ENCODE results near the gene CTNNA1.
"Not testable (repeated sequence)": the region's sequence is repeated elsewhere in the genome, so short reads cannot be mapped to it uniquely, and the experiment has no call there.

CTNNA1 gene

GRCh38 chr5:138905541-138905940, 152.3 kb downstream of the CTNNA1 start:
- no peak for DNase-seq

GRCh38 chr5:138909734-138910133, 156.5 kb downstream of the CTNNA1 start:
- no peak for DNase-seq

GRCh38 chr5:138910546-138911185, 157.4 kb downstream of the CTNNA1 start:
- DNase-seq = no peak

- no peak for DNase-seq
These were observed 158.2 kb downstream of the CTNNA1 start for GRCh38 chr5:138911441-138911840.

- DNase-seq = no peak
These were observed 158.9 kb downstream of the CTNNA1 start for GRCh38 chr5:138912093-138912492.

- no peak for DNase-seq
These were observed 160.5 kb downstream of the CTNNA1 start for GRCh38 chr5:138913773-138914172.

- no peak for DNase-seq
These were observed 161.1 kb downstream of the CTNNA1 start for GRCh38 chr5:138914338-138914737.

GRCh38 chr5:138918686-138919085, 165.5 kb downstream of the CTNNA1 start:
- no peak for DNase-seq

GRCh38 chr5:138920181-138920580, 167.0 kb downstream of the CTNNA1 start:
- no peak for DNase-seq

- DNase-seq = not testable (repeated sequence)
These were observed 168.1 kb downstream of the CTNNA1 start for GRCh38 chr5:138921362-138921761.

GRCh38 chr5:138922494-138922893, 169.3 kb downstream of the CTNNA1 start:
- DNase-seq = no peak

GRCh38 chr5:138925090-138925635, 171.9 kb downstream of the CTNNA1 start:
- DNase-seq = no peak

GRCh38 chr5:138926257-138926656, 173.0 kb downstream of the CTNNA1 start:
- no peak for DNase-seq

GRCh38 chr5:138926688-138927448, 173.6 kb downstream of the CTNNA1 start:
- no peak for DNase-seq

- DNase-seq = no peak
These were observed 174.3 kb downstream of the CTNNA1 start for GRCh38 chr5:138927544-138927943.

GRCh38 chr5:138927979-138928378, 174.8 kb downstream of the CTNNA1 start:
- DNase-seq = no peak

GRCh38 chr5:138929571-138929955, 176.3 kb downstream of the CTNNA1 start:
- no peak for DNase-seq

- no peak for DNase-seq
These were observed 177.3 kb downstream of the CTNNA1 start for GRCh38 chr5:138930371-138931097.

GRCh38 chr5:138932171-138932810, 179.1 kb downstream of the CTNNA1 start:
- DNase-seq = no peak

- DNase-seq = no peak
These were observed 180.5 kb downstream of the CTNNA1 start for GRCh38 chr5:138933522-138934290.

GRCh38 chr5:138934971-138935370, 181.7 kb downstream of the CTNNA1 start:
- no peak for DNase-seq

GRCh38 chr5:138935466-138935865, 182.2 kb downstream of the CTNNA1 start:
- DNase-seq = no peak
